Measurements from ENCODE around the gene PRG2.
"Not testable (repeated sequence)": the region's sequence is repeated elsewhere in the genome, so short reads cannot be mapped to it uniquely, and the experiment has no call there.

The PRG2 gene

DNA sequence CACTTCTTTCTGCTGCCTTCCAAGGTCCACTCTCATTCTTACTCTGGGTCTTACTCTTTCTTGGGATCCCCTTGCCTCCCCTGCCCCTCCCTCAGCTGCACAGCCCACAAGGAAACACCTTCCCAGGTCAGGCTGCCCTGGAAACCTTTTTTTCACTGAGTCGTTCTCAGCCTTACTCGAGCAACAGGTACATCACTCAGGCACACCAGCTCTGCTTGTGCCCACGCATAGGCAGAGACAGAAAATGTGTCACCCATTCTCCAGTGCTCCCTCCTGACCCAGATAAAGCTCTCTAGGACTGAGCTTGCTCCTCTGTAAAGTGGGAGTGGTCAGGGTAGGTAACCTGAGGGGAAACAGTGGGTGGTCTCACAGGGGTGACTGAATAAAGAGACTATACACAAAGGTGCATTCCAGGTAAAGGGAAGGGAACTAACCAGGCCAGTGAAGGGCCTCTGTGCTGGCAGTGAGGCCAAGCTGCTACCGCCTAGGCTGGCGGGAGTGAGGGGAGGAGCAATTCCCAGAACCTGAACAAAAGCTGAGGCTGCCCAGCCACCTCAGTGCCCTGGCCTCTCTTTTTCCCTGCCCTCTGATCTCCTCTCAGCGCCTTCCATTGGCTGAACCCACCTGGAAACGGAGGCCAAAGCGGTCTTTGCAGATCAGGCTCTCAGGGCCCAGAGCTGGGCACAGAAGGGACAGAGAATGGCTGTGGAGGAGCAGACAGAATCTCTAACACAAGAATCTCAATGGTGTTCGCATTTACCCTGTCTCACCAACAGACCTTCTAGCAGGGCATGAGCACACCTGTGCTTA is 25.4 kb downstream of the PRG2 start:
- DNase-seq: no peak

DNA sequence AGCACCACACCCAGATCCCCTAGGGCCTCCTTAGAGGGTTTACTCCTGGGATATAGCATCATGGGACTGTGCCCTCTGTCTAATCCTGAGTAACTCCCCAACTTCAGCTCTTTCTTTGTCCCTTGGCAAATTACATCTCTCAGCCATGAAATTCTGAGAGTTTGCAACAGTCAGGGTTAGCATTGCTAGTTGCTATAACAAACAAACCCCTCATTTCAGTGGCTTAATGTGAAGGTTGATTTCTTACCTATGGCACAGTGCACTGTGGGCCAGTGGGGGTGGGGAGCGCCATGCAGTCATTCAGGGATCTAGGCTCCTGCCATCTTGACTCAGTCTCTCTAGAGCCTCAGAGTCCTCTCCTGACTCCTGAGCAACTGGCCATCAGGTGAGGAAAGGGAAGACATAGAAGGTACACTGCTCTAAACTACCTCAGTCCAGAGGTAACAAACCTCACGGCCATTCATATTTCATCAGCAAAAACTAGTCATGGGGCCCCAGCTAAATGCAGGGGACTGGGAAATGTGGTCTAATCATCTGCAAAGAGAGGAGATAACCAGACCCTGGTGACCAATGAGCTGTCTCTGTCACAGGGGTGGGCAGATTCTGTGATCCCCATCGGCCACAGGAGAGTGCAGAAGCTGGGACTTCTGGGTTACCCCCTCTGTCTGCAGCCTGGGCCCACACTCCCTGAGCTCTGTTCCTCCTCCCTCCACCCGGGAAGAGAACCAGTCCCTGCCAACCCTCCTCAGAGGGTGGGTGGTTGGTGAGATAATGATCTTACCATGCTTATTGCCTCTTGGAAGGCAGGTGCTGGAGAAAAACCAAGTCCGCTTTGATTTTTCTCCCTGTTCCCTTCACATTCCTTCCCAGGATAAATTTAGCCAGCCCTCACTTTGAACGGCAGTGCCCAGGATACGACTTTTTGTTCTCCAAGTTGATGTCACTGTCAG is 27.0 kb downstream of the PRG2 start:
- no peak for DNase-seq

DNA sequence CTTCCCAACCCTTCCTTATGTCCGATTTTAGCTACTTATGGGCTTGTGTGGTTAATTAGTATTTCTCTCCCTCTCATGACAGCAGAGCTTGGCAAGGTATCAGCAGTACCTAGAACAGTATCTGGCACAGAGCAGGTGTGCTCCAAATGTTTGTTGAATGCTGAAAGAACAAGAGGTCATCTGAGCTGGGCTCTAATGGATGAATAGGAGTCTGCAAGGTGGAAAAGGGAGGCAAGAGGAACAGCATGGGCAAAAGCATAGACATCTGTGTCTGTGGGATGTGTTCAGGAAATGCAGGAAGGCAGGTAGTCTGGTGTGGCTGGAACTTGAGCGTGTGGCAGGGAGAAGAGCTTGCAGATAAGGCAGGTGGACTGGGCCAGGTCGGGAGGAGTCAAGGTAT is 28.5 kb downstream of the PRG2 start:
- no peak for DNase-seq

DNA sequence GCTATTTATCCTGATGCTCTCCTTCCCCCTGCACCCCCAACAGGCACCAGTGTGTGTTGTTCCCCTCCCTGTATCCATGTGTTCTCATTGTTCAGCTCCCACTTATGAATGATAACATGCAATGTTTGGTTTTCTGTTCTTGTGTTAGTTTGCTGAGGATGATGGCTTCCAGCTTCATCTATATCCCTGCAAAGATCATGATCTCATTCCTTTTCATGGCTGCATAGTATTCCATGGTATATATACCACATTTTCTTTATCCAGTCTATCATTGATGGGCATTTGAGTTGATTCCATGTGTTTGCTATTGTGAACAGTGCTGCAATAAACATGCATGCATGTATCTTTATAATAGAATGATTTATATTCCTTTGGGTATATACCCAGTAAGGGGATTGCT is 29.0 kb downstream of the PRG2 start:
- DNase-seq: not testable (repeated sequence)

DNA sequence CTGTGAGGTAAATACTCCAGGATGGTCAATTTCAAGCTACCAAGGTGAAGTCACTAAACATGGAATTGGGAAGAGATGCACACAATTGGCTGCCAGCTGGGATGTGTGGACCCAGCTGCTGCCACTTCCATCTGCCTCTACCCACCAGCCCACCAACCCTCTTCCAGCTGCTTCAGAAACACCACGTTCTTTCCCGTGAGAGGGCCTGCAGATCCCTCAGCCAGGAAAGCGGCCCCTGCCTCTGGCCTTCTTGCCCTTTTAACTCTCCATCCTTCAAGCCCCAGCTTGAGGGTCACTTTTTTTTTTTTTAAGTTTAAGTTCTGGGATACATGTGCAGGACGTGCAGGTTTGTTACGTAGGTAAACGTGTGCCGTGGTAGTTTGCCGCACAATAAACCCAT is 29.5 kb downstream of the PRG2 start:
- DNase-seq: no peak

DNA sequence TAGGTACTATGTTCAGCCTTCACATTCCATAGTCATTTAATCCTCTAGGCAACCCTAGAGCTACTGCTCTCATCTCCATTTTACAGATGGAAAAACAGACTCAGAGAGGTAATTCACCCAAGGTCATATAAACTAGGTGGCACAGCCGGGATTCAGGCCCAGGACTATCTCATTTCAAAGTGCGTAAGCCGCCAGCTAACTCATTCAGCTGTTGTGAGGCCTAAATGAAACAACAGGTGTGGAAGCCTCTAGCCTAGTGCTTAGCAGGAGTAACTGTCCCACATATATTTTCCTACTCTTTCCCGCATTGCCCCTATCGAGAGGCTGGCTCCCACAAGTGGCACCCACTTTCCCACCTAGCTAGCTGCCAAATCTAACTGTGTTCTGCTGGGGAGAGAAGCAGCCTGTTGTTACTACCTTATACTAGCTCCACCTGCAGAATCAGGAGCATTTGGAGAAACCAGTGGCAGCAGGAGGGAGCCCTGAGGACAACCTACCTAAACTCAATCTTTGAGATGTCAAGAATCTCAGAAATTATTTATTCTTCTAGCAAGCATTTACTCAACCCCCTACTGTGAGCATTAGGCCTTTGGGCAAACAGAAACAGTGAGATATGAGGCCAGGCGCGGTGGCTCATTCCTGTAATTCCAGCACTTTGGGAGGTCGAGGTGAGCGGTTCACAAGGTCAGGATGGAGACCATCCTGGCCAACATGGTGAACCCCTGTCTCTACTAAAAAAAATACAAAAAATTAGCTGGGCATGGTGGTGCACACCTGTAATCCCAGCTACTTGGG is 30.4 kb downstream of the PRG2 start:
- no peak for DNase-seq

DNA sequence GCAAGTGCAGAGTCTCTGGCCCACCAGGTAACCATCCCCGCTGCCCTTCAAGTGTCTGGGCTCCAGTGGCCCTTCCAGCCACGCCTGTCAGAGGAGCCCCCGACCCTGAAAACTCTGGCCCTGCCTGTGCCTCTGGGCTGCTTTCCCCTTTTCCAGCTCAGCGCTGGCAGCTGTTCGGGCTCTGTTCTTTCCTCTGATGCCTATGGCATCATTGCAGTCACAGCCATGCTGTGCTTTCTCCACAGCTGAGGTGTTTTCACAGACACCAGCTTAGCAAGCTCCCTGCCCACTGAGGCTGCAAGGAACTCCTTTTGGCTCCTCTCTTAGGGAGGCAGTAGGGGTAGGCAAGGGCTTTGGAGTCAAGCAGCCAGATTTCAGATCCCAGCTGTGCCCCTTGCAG is 31.1 kb downstream of the PRG2 start:
- no peak for DNase-seq

DNA sequence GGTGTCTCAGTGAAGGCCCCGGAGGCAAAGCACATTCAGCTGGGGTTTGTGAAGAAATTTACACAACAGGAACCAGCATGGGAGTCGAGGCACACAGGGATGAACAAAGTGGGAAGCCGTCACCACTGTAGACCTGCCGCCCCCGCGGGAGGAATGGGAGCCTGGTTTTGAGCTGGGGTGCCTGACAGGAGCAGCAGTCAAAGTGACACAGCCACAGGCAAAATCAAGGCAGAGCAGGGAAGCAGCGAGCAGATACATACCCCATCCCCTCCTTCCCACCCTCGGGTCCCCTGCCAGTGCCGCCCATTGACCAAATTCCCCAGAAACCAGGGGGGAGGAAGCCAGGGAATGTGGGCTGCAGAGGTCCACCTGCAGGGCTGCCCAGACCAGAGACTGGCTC is 31.5 kb downstream of the PRG2 start:
- no peak for DNase-seq

DNA sequence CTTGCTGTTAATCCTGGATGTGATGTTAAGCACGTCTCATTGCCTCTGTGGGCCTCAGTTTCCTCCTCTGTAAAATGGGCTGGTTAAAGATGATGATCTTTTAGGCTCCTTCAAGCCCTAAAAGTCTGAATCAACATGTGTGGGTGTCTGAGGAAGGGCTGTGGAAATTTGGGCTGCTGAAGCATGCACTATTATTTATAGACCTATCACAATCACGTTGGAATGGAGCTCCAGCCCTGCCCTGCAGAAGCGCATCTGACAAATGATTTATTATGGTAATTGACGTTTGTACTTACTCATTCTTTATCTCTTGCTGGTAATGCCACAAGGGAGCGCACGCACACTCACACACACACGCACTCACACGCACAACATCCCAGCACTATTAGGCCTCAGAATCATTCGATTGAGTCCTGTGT is 31.9 kb downstream of the PRG2 start:
- DNase-seq: peak; percentile 20

DNA sequence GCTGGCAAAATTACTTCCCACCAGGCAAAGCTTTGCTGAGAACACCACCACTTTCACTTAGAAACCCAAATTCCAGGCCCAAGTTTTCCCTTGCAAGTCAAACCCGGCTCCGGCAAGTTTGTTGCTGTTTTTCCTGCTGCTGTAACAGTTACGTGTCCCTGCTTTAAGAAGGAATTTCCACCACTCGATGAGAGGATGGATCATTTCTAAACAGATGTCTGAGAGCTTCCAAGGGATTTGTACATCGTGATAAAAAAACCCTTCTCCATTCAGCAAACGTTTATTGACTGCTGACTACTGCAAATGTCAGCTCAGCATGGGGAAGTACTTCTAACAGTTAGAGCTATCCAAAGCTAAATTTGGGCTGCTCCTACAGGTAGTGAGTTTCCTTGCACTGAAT is 32.6 kb downstream of the PRG2 start:
- peak; percentile 16 for DNase-seq

DNA sequence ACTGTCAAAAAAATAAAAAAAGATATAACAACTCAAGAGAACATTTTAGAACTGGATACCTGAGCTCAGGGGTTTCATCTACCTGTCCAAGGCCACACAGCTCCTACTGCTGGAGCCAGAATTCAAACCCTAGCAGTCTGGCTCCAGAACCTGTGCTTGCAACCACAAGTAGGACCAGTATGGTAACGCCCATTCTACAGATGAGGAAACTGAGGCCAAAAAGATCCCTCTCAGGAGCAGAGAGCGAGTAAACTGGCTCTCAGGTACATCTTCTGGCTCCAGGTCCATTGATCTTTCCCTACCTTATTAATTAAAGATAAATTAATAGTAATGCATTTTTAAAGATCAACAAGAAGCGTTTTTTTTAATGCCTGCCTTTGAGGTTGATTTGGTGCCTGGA is 33.1 kb downstream of the PRG2 start:
- DNase-seq: no peak

DNA sequence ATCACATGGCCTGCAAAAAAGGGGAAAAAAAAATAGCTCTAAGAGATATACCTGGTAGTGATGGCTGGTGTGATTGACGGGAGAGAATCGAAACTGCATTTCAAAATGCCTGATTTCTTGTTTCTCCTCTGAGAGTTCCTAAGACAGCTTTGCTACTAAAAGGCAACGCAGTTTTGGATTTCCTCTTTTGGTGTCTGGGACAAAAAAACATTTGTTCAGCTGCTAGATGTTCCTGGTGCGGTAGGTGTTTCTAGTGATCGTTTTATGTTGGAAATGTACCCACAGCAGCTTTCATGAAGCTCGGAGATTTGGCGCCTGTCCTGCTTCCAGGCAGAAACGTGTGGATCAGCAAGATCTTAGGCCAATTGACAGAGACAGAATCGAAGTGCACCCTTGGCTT is 34.2 kb downstream of the PRG2 start:
- DNase-seq: no peak

DNA sequence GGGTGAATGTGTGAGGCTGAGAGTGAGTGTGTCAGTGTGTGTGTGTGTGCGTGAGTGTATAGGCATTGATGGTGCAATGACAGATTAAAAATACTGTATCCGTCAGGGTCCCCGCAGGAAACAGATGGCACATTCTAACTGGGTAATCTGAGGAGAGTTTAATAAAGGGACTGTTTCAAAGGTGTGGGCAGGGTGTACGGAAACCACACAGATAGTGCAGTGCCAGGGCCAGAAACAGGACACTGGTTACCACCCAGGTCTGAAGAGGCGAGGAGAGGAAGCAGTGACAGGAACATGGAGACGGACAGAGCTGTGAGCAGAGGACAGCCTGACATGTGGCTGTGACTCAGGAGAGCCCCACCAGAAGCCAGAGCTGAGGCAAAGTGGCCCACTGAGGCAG is 35.8 kb downstream of the PRG2 start:
- no peak for DNase-seq

DNA sequence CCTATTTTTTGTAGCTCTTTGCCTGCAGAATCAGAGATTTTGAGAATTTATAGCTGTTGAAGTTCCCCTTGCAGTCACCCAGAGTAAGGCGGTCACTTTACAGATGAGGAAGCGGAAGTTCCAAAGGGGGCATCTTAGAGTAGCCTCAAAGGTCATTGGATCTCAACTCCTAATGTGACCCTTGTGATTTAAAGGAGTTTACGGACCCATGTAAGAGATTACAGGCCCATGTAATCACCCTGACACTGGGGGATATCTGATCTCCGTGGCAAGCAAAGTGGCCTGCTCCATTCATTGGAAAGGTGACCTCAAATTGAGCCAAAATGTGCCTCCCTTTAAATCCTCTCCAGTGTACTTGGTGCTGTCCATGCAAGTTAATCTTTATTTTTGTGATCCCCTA is 36.6 kb downstream of the PRG2 start:
- no peak for DNase-seq

DNA sequence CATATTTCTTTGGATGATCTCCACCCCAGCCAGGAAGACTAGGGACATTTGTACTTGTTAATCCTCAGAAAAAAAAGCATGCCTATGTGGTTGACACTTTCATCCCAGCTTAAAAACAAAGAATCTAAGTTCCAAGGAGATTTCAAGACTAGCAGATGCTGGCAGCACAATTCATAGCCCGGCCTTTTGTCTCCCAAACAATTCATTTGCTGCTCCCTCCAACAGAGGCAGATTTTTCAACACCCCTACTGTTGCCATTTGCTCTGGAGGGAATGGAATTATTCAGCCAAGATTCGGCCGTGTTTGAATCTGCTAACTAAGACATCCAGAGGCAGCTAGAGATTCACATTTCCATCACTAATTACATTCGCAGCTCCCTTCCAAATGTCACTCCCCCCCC is 37.0 kb downstream of the PRG2 start:
- DNase-seq: no peak

DNA sequence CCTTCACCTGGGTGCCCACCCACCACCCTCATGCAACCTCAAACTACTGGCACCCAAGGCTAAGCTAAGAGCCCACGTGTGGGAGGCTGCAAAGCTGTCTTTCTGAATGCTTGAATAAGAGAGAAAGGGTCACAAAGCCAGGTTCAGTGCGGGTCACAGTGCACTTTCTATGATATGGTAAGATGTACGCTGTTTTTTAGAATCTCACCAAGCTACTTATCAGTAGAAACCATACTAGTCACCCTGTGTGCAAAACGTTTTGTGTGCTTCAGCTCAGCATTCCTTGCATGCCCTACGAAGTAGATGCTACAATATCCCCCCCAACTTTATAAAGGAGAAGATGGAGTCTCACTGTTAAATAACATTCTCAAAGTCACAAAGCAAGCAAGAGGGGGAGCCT is 37.4 kb downstream of the PRG2 start:
- no peak for DNase-seq

DNA sequence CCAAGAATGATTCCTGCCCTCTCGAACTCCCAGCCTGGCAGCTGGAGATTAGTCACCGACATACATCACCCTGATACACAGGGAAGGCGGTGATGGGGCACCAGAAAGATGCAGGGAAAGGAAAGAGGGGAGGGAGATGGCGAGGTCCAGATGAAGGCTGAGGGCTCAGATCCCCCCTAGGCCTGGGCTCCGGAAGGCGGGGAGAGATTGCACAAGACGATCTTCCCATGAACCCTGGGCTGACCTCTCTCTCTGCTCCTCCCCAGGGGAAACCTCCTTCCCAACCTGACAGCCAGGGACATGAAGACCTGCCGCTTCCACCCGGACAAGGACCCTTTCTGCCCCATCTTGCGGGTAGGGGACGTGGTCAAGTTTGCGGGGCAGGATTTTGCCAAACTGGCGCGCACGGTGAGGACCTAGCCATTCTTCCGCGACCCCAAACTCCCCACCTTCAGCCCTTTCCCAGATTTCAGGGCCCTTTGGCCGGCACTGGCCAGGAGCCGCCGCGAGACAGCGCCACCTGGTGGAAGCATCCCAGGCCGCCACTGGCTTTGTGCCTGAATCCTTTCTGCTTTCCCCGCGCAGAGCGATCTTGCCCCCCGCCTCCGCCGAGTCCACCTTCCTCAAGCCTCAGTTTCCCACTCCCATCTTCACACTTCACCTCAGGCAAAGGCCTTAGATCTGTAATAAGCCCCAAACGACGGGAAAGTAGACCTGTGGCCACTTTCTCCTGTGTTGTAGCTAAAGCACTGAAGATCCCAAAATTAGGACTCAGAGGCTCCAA is 40.8 kb downstream of the PRG2 start:
- peak; percentile 21 for DNase-seq

DNA sequence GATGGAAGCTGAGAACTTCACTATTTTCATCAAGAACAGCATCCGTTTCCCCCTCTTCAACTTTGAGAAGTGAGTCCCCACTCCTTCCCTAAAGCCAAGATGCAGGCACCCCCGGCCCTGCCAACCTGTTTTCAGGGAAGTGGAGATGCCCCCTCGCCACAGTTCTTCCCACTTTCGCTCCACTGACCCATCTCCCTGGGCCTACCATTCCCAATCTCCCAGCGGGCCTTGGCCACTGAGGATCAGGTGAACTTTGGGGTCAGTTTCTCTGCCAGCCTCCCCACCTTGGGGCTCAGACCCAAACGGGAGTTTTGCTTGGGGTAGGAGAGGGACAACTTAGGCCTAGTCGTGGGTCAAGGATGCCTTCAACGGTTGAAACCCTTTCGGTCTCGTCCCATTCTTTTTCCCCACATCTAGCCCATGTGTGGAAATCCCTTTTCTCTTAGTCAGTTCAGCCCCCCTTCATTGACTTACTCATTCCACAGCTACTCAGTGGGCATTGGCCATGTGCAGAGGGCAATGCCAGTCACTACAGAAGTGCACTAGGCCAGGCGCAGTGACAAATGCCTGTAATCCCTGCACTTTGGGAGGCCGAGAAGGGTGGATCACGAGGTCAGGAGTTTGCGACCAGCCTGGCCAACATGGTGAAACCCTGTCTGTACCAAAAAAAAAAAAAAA is 41.7 kb downstream of the PRG2 start:
- DNase-seq: no peak

DNA sequence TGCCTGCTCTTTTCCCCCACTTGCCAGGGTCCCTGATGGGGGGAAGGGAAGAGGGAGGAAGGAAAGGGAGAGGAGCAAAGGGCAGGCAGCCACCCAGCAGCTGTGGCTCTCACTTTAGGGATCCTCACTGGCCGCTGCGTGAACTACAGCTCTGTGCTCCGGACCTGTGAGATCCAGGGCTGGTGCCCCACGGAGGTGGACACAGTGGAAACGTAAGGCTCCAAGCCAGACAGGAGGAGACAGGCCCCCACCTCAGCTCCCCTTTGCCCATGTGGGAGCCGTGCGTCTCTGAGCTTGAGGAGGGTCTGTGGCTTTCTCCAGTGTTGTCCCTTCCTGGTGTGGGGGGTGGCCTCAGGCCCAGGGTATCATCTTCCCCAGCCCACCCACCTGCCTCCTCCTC is 42.4 kb downstream of the PRG2 start:
- no peak for DNase-seq

DNA sequence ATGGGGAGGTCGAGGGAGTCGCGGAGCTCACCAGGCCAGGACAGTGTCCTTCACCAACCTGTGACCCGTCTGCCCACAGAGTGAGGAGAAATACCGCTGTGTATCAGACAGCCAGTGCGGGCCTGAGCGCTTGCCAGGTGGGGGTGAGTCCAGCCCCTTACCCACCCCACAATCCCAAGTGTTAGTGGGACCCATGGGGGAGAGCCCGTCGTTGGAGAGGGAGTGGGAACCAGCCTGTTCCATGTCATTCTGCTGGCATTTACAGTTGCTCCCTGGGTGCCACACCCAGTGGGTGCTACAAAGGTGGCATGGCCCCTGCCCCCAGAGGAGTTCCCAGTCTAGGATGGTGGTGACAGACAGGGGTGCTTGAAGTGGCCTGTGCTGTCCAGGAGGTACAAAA is 43.1 kb downstream of the PRG2 start:
- DNase-seq: no peak

DNA sequence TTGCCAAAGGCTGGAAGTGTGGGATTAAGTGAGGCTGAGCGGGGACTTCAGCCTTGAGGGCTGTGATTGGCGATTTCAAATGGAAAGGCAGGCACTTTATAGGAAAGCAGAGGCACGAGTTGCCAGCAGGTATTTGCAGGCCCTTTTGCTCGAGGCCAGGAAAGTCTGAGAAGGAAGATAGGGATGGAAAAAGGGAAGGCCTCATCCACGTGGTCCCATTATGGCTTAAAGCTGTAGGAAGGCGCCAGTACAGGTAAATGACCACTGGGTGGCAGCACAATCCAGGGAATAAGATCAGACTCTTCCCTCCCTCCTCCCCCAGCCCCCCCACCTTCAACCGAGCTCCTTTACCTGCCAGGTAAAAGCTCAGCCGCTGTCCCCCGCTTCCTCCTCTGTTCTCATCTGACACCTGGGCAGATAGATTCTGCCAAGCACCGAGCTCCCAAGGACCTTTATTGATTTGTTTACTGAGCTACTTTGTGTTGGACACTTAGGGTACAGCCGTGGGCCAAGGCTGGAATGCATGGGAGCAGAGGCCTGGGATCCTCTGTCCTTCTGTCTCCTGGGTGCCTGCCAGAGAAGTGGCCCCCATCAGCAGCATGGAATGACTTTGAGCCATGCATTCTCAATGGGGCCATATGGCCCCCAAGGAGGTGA is 44.8 kb downstream of the PRG2 start:
- peak; percentile 59 for DNase-seq
